HUDEP-2 (cell line): Measurements from ENCODE around the gene CENPB.
"Not testable (repeated sequence)": the region's sequence is repeated elsewhere in the genome, so short reads cannot be mapped to it uniquely, and the experiment has no call there.

Experiments
- DNase-seq, 76 experiments: peaks; one replicate each; lab custom pipeline; 2025; ENCODE audit not compliant: unreplicated experiment in 76 of 76; lab: John Stamatoyannopoulos, UW

CENPB gene

DNA sequence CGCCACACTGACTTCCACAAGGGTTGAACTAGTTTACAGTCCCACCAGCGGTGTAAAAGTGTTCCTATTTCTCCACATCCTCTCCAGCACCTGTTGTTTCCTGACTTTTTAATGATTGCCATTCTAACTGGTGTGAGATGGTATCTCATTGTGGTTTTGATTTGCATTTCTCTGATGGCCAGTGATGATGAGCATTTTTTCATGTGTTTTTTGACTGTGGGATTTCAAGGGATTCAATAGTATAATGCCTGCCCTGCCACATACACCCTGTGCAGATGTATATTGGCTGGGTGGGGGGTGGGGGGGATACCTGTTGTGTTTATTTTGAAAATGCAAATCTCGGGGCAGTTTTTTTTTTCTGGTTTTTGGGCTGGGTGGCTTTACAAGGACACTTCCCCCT is 7.6 kb upstream of the CENPB start:
- DNase-seq = not testable (repeated sequence)

DNA sequence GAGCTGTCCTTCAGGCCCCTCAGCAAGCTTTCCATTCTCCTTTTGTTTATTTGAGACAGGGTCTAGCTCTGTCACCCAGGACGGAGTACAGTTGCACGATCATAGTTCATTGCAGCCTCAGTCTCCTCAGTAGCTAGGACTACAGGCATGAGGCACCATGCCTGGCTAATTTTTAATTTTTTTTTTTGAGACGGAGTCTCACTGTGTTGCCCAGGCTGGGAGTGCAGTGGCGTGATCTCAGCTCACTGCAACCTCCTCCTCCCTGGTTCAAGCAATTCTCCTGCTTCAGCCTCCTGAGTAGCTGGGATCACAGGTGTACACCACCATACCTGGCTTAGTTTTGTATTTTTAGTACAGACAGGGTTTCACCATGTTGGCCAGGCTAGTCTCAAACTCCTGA is 2.7 kb upstream of the CENPB start:
- not testable (repeated sequence) for DNase-seq

GRCh38 chr20:3788685-3789155 is 2.2 kb upstream of the CENPB start:
- DNase-seq = peak in 12 of 76 experiments; percentile 7 to 39 (median 17)

GRCh38 chr20:3787324-3788014 is 929 bp upstream of the CENPB start:
- DNase-seq = no peak

DNA sequence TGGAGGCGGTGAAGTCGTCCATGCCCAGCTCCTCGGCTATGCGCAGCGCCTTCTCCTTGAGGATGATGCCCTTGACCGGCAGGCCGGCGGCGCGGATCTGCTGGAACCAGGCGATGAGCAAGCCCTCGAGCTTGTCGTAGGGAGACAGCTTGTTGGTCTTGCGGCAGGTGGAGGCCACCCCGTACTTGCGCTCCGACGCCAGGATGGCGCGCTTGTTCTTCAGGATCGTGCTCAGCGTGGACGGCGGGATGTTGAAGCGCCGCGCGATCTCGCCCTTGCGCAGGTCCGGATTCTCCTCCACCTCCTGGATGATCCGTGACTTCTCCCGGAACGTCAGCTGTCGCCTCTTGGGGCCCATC is 435 bp downstream of the CENPB start:
- DNase-seq = peak in 24 of 76 experiments; percentile 4 to 44 (median 22)

DNA sequence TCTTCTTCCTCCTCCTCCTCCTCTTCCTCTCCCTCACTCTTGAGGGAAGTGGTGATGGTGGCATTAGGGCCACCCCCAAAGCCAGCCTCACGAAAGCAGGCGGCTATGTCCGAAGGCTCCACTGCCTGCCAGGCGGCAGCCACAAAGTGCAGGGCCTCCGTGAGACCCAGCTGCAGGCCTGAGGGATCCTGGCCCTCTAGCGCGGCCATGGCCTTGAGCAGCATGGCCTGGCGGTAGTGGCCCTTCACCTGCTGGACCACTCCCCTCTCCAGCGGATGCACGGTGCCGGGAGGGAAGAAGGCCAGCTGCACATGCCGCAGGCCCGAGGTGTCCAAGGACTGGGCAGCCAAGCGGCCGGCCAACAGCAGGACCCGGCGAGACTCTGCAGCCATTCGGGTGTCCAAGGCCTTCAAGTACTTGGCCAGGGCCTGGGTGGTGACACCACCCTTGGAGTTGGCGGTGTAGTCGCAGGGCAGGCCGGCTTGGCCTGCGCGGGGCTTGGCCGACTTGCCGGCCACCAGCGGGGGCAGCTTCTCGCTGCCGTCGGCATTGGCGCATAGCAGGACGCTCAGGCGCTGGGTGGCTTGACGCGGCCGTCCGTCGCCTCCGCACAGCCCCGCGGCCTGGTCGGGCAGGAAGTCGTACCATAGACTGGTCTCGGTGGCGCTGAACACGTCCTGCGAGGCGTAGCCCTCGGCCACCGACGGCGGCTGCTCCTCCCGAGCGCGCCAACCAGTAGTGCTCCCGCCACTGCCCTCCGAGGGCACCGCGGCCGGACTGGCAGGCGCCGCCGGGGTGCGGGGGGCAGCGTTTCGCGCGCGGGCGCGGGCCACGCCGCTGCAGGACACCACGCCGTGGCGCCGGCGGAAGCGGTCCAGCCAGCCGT is 1.1 kb downstream of the CENPB start:
- no peak for DNase-seq

GRCh38 chr20:3784863-3785239 is 1.7 kb downstream of the CENPB start:
- DNase-seq = no peak

DNA sequence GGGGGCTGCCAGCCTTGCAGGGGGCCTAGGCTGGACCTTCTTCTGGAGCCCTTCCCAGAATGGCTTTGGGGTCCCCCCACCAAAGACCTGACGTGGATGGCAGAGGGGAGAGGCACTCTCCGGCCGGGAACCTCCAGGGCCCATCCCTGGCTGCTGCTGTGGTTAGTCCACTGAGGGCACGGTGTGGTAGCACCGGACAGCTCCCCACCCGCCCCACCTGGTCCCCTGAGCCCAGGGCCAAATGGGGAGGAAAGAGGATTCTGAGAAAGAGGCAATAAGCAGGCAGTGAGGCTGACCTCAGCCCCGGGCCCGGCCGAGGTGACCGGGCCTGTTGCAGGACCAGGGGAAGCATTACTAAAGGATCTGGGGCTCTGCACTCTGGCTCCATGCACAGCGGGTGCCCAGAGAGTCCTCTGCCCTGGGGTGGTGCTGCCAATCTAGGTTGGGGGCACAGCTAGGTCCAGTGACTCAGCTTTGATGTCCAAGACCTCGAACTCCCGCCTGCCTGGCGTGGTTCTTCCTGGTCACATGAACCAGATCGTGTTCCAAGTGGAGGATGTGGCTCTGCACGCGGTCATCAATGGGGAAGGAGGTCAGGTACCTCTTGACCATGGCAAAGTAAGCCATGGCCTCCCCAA is 2.2 kb downstream of the CENPB start:
- no peak for DNase-seq

DNA sequence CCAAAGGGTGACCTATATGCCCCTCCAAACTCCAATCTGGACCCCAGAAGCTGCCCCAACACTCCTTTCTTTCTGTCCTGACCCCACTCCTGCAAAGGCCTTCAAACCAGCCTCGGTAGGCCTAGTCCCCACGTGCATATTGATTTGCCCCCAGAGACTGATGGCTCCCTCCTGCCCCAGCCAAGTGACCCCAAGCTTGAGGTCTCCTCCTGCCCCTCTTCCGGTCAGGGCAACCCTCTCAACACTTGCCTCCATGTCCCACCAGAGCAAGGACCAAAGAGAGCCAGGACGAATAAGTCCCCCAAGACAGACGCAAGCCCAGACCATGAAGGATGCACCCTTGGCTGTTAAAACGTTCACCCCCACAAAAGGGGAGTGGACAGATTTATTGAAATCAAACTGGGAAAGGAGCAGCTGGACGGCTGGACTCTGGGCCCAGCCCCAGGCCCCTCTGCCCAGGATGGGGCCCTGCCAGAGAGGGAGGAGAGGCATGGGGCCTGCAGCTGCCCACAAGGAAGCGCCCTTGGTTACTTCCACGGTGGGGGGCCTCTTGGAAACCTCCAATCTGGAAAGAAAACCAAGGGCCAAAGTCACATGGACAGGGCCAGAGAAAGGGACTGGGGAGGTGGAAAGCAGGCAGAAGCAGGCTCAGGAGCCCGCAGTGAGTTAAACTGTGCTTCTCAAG is 2.9 kb downstream of the CENPB start:
- no peak for DNase-seq

- no peak for DNase-seq
Measured at GRCh38 chr20:3783068-3783489, 3.5 kb downstream of the CENPB start.

GRCh38 chr20:3782597-3782996 is 3.9 kb downstream of the CENPB start:
- no peak for DNase-seq

GRCh38 chr20:3781153-3781910 is 5.2 kb downstream of the CENPB start, which contains the start of gene SPEF1:
Gene SPEF1, minus strand, starts transcription at chr20:3781448. Its CDS starts 161 bp downstream, at chr20:3781287.
- peak in 72 of 76 experiments; percentile 6 to 87 (median 65) for DNase-seq

- DNase-seq = no peak
Measured at GRCh38 chr20:3778976-3779375, 7.6 kb downstream of the CENPB start.

- peak in 5 of 76 experiments; percentile 10 to 47 (median 17) for DNase-seq
Measured at GRCh38 chr20:3777716-3778629, 8.6 kb downstream of the CENPB start.

- DNase-seq = no peak
Measured at GRCh38 chr20:3777381-3777715, 9.2 kb downstream of the CENPB start.

DNA sequence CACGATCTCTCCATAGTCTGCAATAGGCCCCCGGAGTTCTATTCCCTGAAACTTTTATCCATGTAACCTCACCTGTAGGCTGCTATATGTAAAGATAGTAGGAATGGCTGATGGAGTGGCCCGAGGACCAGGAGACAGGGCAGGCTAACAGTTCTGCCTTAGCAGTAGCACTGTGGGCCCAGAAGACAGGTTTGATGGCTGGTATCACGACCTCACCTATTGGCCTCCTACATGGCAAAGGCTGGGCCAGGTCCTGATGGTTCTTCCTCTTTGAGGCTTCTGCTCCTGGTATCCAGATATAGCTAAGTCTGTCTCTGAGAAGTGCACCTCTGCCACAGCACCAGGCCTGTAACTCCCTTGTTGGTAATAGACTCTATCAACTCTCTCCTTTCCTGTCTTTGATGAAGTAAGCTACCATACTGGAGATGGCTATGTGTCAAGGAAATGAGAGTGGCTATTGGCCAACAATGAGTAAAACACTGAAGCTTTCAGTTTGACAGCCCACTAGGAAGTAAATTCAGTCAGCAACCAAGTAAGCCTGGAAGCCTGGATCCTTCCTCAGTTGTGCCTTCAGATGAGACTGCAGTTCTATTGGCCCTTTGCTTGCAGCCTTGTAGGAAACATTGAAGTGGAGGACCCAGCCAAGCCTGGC is 11.0 kb downstream of the CENPB start:
- no peak for DNase-seq

GRCh38 chr20:3771552-3772058 is 14.9 kb downstream of the CENPB start:
- DNase-seq = no peak
